KMS-11 (cell line): Measurements from ENCODE around the gene PTPRN2.

Experiments
- H2AFZ ChIP-seq: fragments of 200-600 bp; sonication (generic); 2 replicates; pipeline ENCODE4 v1.6.1; 2016; ENCODE audit warnings: antibody characterized with exemption, mixed run types, low read depth
- H3K27ac ChIP-seq: fragments of 200-600 bp; sonication (generic); 2 replicates; pipeline ENCODE4 v1.6.1; 2016; ENCODE audit warnings: mild to moderate bottlenecking, mixed run types
- H3K27me3 ChIP-seq: fragments of 200-600 bp; sonication (generic); 2 replicates; pipeline ENCODE4 v1.6.1; 2017; ENCODE audit warnings: mild to moderate bottlenecking, low read depth, mixed run types, moderate library complexity; ENCODE audit not compliant: insufficient read depth
- H3K36me3 ChIP-seq: fragments of 200-600 bp; sonication (generic); 2 replicates; pipeline ENCODE4 v1.6.1; 2017; ENCODE audit warnings: mild to moderate bottlenecking, mixed run types; ENCODE audit not compliant: insufficient read depth
- H3K4me1 ChIP-seq: fragments of 200-600 bp; sonication (generic); 2 replicates; pipeline ENCODE4 v1.6.1; 2016; ENCODE audit warnings: mild to moderate bottlenecking, low read depth, mixed run types; ENCODE audit not compliant: poor library complexity, severe bottlenecking
- H3K4me2 ChIP-seq: fragments of 200-600 bp; sonication (generic); 2 replicates; pipeline ENCODE4 v1.7.0; 2016; ENCODE audit warnings: mild to moderate bottlenecking, mixed run types
- H3K4me3 ChIP-seq: fragments of 200-600 bp; sonication (generic); IDR thresholded peaks from 2 replicates; pipeline ENCODE4 v1.6.1; 2017; ENCODE audit warnings: low read depth, low read length, mixed read lengths; ENCODE audit not compliant: insufficient read depth
- H3K79me2 ChIP-seq: fragments of 200-600 bp; sonication (generic); 2 replicates; pipeline ENCODE4 v1.6.1; 2016; ENCODE audit warnings: low read depth, mixed run types; ENCODE audit not compliant: insufficient read depth
- H3K9ac ChIP-seq: fragments of 200-600 bp; sonication (generic); 2 replicates; pipeline ENCODE4 v1.6.1; 2016; ENCODE audit warnings: mild to moderate bottlenecking, mixed run types
- H4K20me1 ChIP-seq: fragments of 200-600 bp; sonication (generic); 2 replicates; pipeline ENCODE4 v1.6.1; 2016; ENCODE audit warnings: mild to moderate bottlenecking, mixed run types; ENCODE audit not compliant: insufficient read depth
- CTCF ChIP-seq: fragments of 200-600 bp; sonication (generic); conservative IDR thresholded peaks from 2 replicates; pipeline ENCODE4 v1.6.1; 2017; ENCODE audit warnings: low read depth, mild to moderate bottlenecking, antibody characterized with exemption, low read length, moderate library complexity, mixed read lengths

Gene PTPRN2

GRCh38 chr7:157616426-157616825, 971.2 kb downstream of the PTPRN2 start:
- Histone ChIP-seq H3K4me3 (no peak overlapping the region), H3K36me3 (no peaks in the 10 kb centered on the region), H3K9ac (no peak overlapping the region), H3K79me2 (no peaks in the 10 kb centered on the region), H3K4me1 (no peaks in the 10 kb centered on the region), H3K4me2 (no peak overlapping the region), H3K27me3 (peaks cover 20% of the 10 kb centered on the region; the same call in 1 of the 2 replicates), H2AFZ (no peak overlapping the region), H4K20me1 (no peaks in the 10 kb centered on the region), H3K27ac (no peak overlapping the region)
- no peak for TF ChIP-seq CTCF

DNA sequence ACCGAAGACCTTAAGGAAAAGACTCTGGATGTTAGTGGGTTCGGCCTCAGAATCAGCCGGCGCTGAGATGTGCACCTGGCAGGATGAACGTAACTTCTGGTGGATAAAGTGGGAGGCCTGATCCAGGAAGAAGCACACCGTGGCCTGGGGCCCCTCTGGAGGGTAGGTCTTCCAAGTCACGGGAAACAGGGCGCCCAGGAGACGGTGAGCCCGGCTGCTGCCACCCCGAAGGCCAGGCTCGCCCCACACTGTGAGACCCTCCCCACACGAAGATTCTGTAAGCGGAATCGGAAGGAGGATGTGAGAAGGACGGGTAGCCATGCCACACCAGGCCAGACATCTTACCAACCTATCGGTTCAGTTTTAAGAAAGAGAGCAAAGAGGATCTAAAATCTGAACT, 971.8 kb downstream of the PTPRN2 start:
- Histone ChIP-seq H3K9ac (no peak overlapping the region), H3K36me3 (no peaks in the 10 kb centered on the region), H3K4me1 (no peaks in the 10 kb centered on the region), H3K27ac (no peak overlapping the region), H2AFZ (no peak overlapping the region), H4K20me1 (no peaks in the 10 kb centered on the region), H3K79me2 (no peaks in the 10 kb centered on the region), H3K4me2 (no peak overlapping the region), H3K4me3 (no peak overlapping the region), H3K27me3 (peaks cover 19% of the 10 kb centered on the region; the same call in 1 of the 2 replicates)
- no peak for TF ChIP-seq CTCF

GRCh38 chr7:157615101-157615817, 972.4 kb downstream of the PTPRN2 start:
- TF ChIP-seq CTCF: no peak
- H3K27ac ChIP-seq: no peak overlapping the region
- H3K4me1 ChIP-seq: no peaks in the 10 kb centered on the region

GRCh38 chr7:157614457-157615020, 973.1 kb downstream of the PTPRN2 start:
- Histone ChIP-seq H2AFZ (no peak overlapping the region), H3K79me2 (no peaks in the 10 kb centered on the region), H3K4me3 (no peak overlapping the region), H3K4me1 (no peaks in the 10 kb centered on the region), H3K36me3 (no peaks in the 10 kb centered on the region), H3K4me2 (no peak overlapping the region), H3K27me3 (peaks cover 8% of the 10 kb centered on the region; the same call in 1 of the 2 replicates), H4K20me1 (no peaks in the 10 kb centered on the region), H3K27ac (no peak overlapping the region), H3K9ac (no peak overlapping the region)
- no peak for TF ChIP-seq CTCF

More at GRCh38 chr7:157615101-157615817, 972.4 kb downstream of the PTPRN2 start:
- H3K27me3 ChIP-seq: peaks cover 15% of the 10 kb centered on the region; the same call in 1 of the 2 replicates
- no peak overlapping the region for H2AFZ ChIP-seq
- H4K20me1 ChIP-seq: no peaks in the 10 kb centered on the region
- no peak overlapping the region for H3K4me2 ChIP-seq
- no peaks in the 10 kb centered on the region for H3K79me2 ChIP-seq
- no peak overlapping the region for H3K9ac ChIP-seq
- H3K36me3 ChIP-seq: no peaks in the 10 kb centered on the region
- no peak overlapping the region for H3K4me3 ChIP-seq
